PFSK-1 (cell line): ENCODE results near the gene TSPAN19.

Source experiments
- FOXP2 ChIP-seq: optimal IDR thresholded peaks from 2 replicates; pipeline ENCODE3; 2011; ENCODE audit warnings: borderline replicate concordance, control low read depth, inconsistent platforms; ENCODE audit not compliant: insufficient read depth; ENCODE audit errors: extremely low read length, extremely low read depth
- POLR2AphosphoS5 ChIP-seq: IDR thresholded peaks from 2 replicates; pipeline ENCODE4 v1.6.1; 2012; ENCODE audit warnings: low read depth, mild to moderate bottlenecking, control low read depth, low read length, moderate library complexity
- REST ChIP-seq, 2 experiments: IDR thresholded peaks; 2 replicates each; pipeline versions ENCODE4 v1.6.1 to v1.8.0; 2011 to 2012; ENCODE audit warnings: low read depth in 2 of 2, low read length in 2 of 2, control low read depth in 1 of 2, inconsistent platforms in 1 of 2, mild to moderate bottlenecking in 1 of 2, moderate library complexity in 1 of 2; ENCODE audit not compliant: insufficient read depth in 1 of 2
- TAF1 ChIP-seq: IDR thresholded peaks from 2 replicates; pipeline ENCODE4 v1.6.1; 2012; ENCODE audit warnings: low read length, control low read depth, borderline replicate concordance; ENCODE audit not compliant: insufficient read depth

- no peak for TF ChIP-seq REST (IDR thresholded peaks at IDR 0.05; ENCODE audit: insufficient read depth in 1 of 2, low read depth in 2 of 2, low read length in 2 of 2)
- TF ChIP-seq TAF1 = no peak
- TF ChIP-seq POLR2AphosphoS5 = no peak
- TF ChIP-seq FOXP2 = no peak
These were observed 36.7 kb upstream of the TSPAN19 start for GRCh38 chr12:85072826-85073225.
